ENCODE results near the gene ZFR2.
"Not testable (repeated sequence)": the region's sequence is repeated elsewhere in the genome, so short reads cannot be mapped to it uniquely, and the experiment has no call there.

The ZFR2 gene

GRCh38 chr19:3904233-3904632 is 35.4 kb upstream of the ZFR2 start:
- no peak for TF ChIP-seq CTCF (IDR thresholded peaks at IDR 0.05; ENCODE audit: borderline replicate concordance, insufficient read depth, low read depth, low read length)
- no peak overlapping the region for H3K4me3 ChIP-seq (ENCODE audit: low read depth, low read length)

GRCh38 chr19:3902317-3902973 is 33.6 kb upstream of the ZFR2 start:
- no peak for TF ChIP-seq CTCF (IDR thresholded peaks at IDR 0.05; ENCODE audit: borderline replicate concordance, insufficient read depth, low read depth, low read length)

GRCh38 chr19:3899531-3900294 is 30.9 kb upstream of the ZFR2 start:
- H3K4me3 ChIP-seq (ENCODE audit: low read depth, low read length), result no peak overlapping the region
- no peak for TF ChIP-seq CTCF (IDR thresholded peaks at IDR 0.05; ENCODE audit: borderline replicate concordance, insufficient read depth, low read depth, low read length)

More at GRCh38 chr19:3902317-3902973, 33.6 kb upstream of the ZFR2 start:
- H3K4me3 ChIP-seq (ENCODE audit: low read depth, low read length), result no peak overlapping the region

GRCh38 chr19:3898426-3898825 is 29.6 kb upstream of the ZFR2 start:
- TF ChIP-seq CTCF (IDR thresholded peaks at IDR 0.05; ENCODE audit: borderline replicate concordance, insufficient read depth, low read depth, low read length), result no peak
- no peak overlapping the region for H3K4me3 ChIP-seq (ENCODE audit: low read depth, low read length)

- no peak overlapping the region for H3K4me3 ChIP-seq (ENCODE audit: low read depth, low read length)
- TF ChIP-seq CTCF (IDR thresholded peaks at IDR 0.05; ENCODE audit: borderline replicate concordance, insufficient read depth, low read depth, low read length), result no peak
Observed at GRCh38 chr19:3897936-3898335, 29.1 kb upstream of the ZFR2 start.

GRCh38 chr19:3895788-3896187 is 26.9 kb upstream of the ZFR2 start:
- H3K4me3 ChIP-seq (ENCODE audit: low read depth, low read length), result no peak overlapping the region
- TF ChIP-seq CTCF (IDR thresholded peaks at IDR 0.05; ENCODE audit: borderline replicate concordance, insufficient read depth, low read depth, low read length), result no peak

GRCh38 chr19:3894959-3895358 is 26.1 kb upstream of the ZFR2 start:
- H3K4me3 ChIP-seq (ENCODE audit: low read depth, low read length), result not testable (repeated sequence)
